Gastroesophageal sphincter (tissue), 4 donors: ENCODE results near the gene NUAK1. TPM values are rescaled to one million over a fixed set of nuclear protein-coding genes. Genes with fewer than 3 reads are reported as not detected.
A peak's percentile ranks its signal among the peaks of the same experiment; 100 is the strongest.

Experiments
- ATAC-seq: fragments of 150-250 bp; one replicate; pipeline ENCODE4 v1.9.1; 2016; ENCODE audit warnings: mild to moderate bottlenecking, moderate library complexity
- H3K27ac ChIP-seq, 4 donors: fragments of 200-600 bp; sonication (generic) in 3 of 4; 1 replicate in 3 of 4; 2 replicates in 1 of 4; pipeline ENCODE4 v1.5.1; 2016 to 2019
- H3K27me3 ChIP-seq: fragments of 200-600 bp; sonication (generic); one replicate; pipeline ENCODE4 v1.5.1; 2019
- H3K36me3 ChIP-seq, 2 donors: fragments of 200-600 bp; sonication (generic); one replicate each; pipeline ENCODE4 v1.5.1; 2019; ENCODE audit warnings: control low read depth in 1 of 2
- H3K4me1 ChIP-seq, 3 donors: fragments of 200-600 bp; sonication (generic); 1 replicate in 2 of 3; 2 replicates in 1 of 3; pipeline ENCODE4 v1.5.1; 2016 to 2019; ENCODE audit warnings: control low read depth in 2 of 3
- H3K4me3 ChIP-seq, 2 donors: fragments of 200-600 bp; sonication (generic); one replicate each; pipeline ENCODE4 v1.5.1; 2019; ENCODE audit warnings: mild to moderate bottlenecking in 1 of 2, moderate library complexity in 1 of 2
- H3K9me3 ChIP-seq, 3 donors: fragments of 200-600 bp; sonication (generic); one replicate each; pipeline ENCODE4 v1.5.1; 2017 to 2019; ENCODE audit warnings: control low read depth in 2 of 3
- CTCF ChIP-seq, 4 experiments: fragments of 200-600 bp in 2 of 4; fragments of 450-650 bp in 2 of 4; sonication (generic) in 1 of 4; IDR thresholded peaks; one replicate each; pipeline ENCODE4 v1.5.1; 2017 to 2019; ENCODE audit warnings: antibody characterized with exemption in 4 of 4, mild to moderate bottlenecking in 2 of 4, moderate library complexity in 2 of 4
- EP300 ChIP-seq: sonication (generic); formaldehyde crosslinking; IDR thresholded peaks from one replicate; pipeline ENCODE4 v1.6.1; 2017; ENCODE audit warnings: antibody characterized with exemption, mild to moderate bottlenecking
- POLR2A ChIP-seq, 2 donors: fragments of 450-650 bp; IDR thresholded peaks; one replicate each; pipeline ENCODE4 v1.6.1; 2017; ENCODE audit warnings: antibody characterized with exemption in 2 of 2, mild to moderate bottlenecking in 2 of 2, moderate library complexity in 1 of 2
- POLR2AphosphoS5 ChIP-seq: sonication (generic); formaldehyde crosslinking; IDR thresholded peaks from one replicate; pipeline ENCODE4 v1.6.1; 2017; ENCODE audit warnings: antibody characterized with exemption
- WGBS, 2 donors: methylation state at CpG; one replicate each; pipeline ENCODE4 v1.1.5; 2018; ENCODE audit warnings: low coverage in 1 of 2; 5-methylcytosine and 5-hydroxymethylcytosine counted together
- total RNA-seq, 4 donors: library from RNA; depleted of rRNA; stranded (reverse); fragments of >200 nt; gene quantifications; one replicate each; pipeline ENCODE4 v1.1.0, GENCODE V29; 2016

Gene NUAK1
- 10 to 100 TPM in 2 of 4 donors, 1 to 10 TPM in 2; 7.4 to 27.7 (median 10.7) TPM for total RNA-seq

DNA sequence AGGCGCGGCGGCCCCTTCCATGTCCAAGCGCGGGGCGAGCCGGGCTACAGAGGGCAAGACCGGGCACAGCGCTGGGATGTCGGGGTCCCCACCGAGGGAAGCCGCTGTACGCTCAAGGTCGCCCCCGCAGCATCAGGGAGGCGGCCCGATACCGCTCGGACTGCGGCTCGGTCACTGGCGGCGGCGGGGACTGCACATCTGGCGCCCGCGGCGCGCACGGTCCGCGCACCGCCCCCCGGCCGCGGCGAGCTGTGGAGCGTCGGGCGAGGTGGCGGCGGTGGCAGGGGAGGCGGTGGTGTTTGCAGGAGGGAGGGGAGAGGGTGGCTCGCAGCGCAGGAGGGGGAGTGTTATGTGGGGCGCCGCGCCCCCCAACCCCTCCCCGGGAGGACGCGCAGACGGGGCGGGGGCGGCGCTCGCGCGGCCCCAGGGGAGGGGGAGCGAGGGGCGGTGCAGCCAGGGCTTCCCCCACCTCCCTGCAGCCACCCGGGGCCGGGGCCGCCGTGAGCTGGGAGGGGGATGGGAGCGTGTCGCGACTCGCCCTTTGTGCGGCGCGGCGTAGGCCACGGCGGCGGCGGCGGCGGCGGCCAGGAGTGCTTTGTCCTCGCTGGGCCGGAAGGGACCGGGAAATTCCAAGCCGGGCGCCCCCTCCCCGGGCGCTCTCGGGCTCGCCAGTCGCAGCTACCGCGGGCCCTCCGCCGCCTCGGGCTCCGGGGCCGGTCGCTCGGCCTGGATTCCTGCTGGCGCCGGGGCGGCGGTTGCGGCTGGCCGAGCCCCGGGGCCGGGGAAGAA lies at the start of gene NUAK1:
Gene NUAK1 (minus strand): TSS at position 322 of the 789 bp plus-strand sequence. CDS start 301 bp downstream, at position 21.
- Histone ChIP-seq H3K27ac (peak within 1 kb of the TSS; percentile 79 to 95 (median 90)), H3K9me3 (no peaks in the 10 kb centered on the region), H3K27me3 (no peaks in the 10 kb centered on the region), H3K36me3 (no peaks in the 10 kb centered on the region), H3K4me1 (peaks cover 0 to 86% (median 16%) of the 10 kb centered on the region in 3 donors), H3K4me3 (peak within 1 kb of the TSS; percentile 70 to 89)
- TF ChIP-seq POLR2AphosphoS5, result no peak
- TF ChIP-seq CTCF (IDR thresholded peaks at IDR 0.05), result peak in 2 of 4 experiments; percentile 37 to 40
- TF ChIP-seq POLR2A (IDR thresholded peaks at IDR 0.05), result peak; percentile 37
- no CpG with 5 or more reads among the region's 106 CpGs for WGBS, 2 donors
- ATAC-seq, result peak; percentile 72

DNA sequence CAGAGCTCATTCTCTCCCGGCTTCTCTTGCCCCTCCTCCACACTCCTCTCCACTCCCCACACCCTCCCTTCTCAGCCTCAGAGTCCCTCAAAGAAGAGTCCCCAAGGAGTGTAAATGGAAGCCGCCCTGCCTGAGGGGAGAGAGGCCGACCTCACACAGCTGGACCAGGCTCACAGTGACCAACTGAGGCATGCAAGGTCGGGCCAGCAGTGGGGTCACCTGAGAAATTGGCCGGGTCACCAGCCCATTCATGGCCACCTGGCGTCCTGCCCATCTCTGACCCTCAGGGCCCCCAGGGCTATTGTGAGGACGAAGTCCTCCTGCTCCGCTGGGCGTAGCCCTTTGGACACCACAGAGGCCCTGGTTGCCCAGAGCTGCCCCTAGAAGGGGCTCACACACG lies 49.5 kb upstream of the NUAK1 start:
- WGBS, 2 donors, result 0 to 60% methylated on average over 1 of the region's 10 CpGs
- Histone ChIP-seq H3K9me3 (no peaks in the 10 kb centered on the region), H3K4me3 (no peak overlapping the region), H3K4me1 (peaks cover 0 to under 1% (median 0%) of the 10 kb centered on the region in 3 donors), H3K36me3 (no peaks in the 10 kb centered on the region), H3K27ac (no peak overlapping the region), H3K27me3 (peaks cover 19% of the 10 kb centered on the region)
- ATAC-seq, result no peak
- TF ChIP-seq CTCF (IDR thresholded peaks at IDR 0.05) (no peak), EP300 (no peak), POLR2AphosphoS5 (no peak), POLR2A (IDR thresholded peaks at IDR 0.05) (no peak)

DNA sequence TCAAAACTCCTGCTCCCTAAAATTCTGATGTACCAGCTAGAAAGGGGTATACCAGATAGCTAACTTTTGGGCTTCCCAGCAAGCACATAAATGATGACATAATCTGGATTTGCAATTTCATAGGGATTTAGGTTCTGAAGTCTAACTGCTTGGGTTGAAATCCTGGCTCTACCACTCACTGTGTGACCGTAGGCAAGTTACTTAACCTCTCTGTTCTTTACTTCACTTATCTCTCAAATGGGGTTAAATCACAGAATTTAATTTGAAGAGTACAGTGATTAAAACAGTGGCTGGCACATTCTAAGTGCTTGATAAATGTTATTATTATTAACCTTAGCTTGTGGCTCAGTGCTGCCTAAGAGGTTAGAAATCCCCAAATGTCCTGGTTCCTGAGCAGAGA lies 49.1 kb upstream of the NUAK1 start:
- H3K36me3 ChIP-seq, result no peaks in the 10 kb centered on the region
- no peaks in the 10 kb centered on the region for H3K9me3 ChIP-seq
- no peaks in the 10 kb centered on the region for H3K4me1 ChIP-seq
- WGBS, 2 donors, result 100% methylated on average over 1 of the region's 1 CpG
- peaks cover 19% of the 10 kb centered on the region for H3K27me3 ChIP-seq
- no peak overlapping the region for H3K4me3 ChIP-seq
- ATAC-seq, result no peak
- no peak for TF ChIP-seq CTCF (IDR thresholded peaks at IDR 0.05)
- TF ChIP-seq POLR2AphosphoS5, result no peak
- TF ChIP-seq POLR2A (IDR thresholded peaks at IDR 0.05), result no peak
- no peak for TF ChIP-seq EP300
- H3K27ac ChIP-seq, result no peak overlapping the region

DNA sequence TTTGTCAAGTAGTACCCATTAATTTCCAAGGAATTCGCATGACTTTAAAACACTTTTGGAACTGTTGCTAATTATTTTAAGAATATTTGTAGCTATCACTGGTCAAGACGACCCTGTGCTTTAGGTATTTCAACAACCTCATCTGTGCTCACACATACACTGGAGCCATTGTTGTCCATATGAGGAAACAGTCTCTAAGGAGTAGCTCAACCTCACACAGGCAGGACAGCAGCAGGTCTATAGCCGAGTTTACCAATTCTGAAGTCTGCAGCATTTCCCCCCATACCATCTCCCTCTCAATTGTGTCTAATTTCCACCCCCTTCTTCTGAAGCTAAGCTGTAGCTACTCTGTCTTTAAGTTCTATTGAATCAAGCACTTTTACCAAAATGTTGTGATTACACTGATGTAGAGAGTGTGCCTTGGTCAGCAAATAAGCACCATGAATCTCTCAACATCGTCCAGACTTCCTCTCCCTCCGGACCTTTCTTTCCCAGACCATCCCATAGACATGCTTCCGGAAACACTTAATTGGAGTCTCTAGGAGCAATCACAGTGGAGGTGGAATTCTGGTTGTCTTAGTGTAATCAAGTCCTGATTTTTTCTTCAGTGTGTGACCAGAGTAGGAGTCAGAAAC lies 48.5 kb upstream of the NUAK1 start:
- peaks cover 19% of the 10 kb centered on the region for H3K27me3 ChIP-seq
- H3K36me3 ChIP-seq, result no peaks in the 10 kb centered on the region
- no peak for TF ChIP-seq CTCF (IDR thresholded peaks at IDR 0.05)
- TF ChIP-seq POLR2A (IDR thresholded peaks at IDR 0.05), result no peak
- no peak for ATAC-seq
- WGBS, 2 donors, result 50 to 58% methylated on average over 6 of the region's 6 CpGs
- no peaks in the 10 kb centered on the region for H3K4me1 ChIP-seq
- H3K9me3 ChIP-seq, result no peaks in the 10 kb centered on the region
- no peak overlapping the region for H3K27ac ChIP-seq
- no peak overlapping the region for H3K4me3 ChIP-seq

- H3K9me3 ChIP-seq, result no peaks in the 10 kb centered on the region
- H3K27ac ChIP-seq, result no peak overlapping the region
- no peaks in the 10 kb centered on the region for H3K4me1 ChIP-seq
- no peak for TF ChIP-seq POLR2AphosphoS5
- no peak for TF ChIP-seq CTCF (IDR thresholded peaks at IDR 0.05)
- no peak for TF ChIP-seq EP300
- no peak for TF ChIP-seq POLR2A (IDR thresholded peaks at IDR 0.05)
- no peak for ATAC-seq
- H3K36me3 ChIP-seq, result no peaks in the 10 kb centered on the region
- 83 to 91% methylated on average over 3 of the region's 4 CpGs for WGBS, 2 donors
- peaks cover 15% of the 10 kb centered on the region for H3K27me3 ChIP-seq
- no peak overlapping the region for H3K4me3 ChIP-seq
Measured at GRCh38 chr12:106183735-106184134, 45.0 kb upstream of the NUAK1 start.
